Stomach (tissue), 9 donors: ENCODE results near the gene SAMM50. TPM values are rescaled to one million over a fixed set of nuclear protein-coding genes. Genes with fewer than 3 reads are reported as not detected.

ENCODE experiments used
- DNase-seq, 2 donors: peaks; one replicate each; pipeline versions ENCODE4 v3.0.0 to v3.0.0-alpha.2; 2013 to 2019
- H3K27ac ChIP-seq, 5 donors: fragments of 200-600 bp in 4 of 5; sonication (generic) in 4 of 5; one replicate each; pipeline ENCODE4 v1.5.1; 2013 to 2019; ENCODE audit warnings: mild to moderate bottlenecking in 1 of 5, moderate library complexity in 1 of 5
- H3K27me3 ChIP-seq, 3 donors: fragments of 200-600 bp; sonication (generic); one replicate each; pipeline ENCODE4 v1.5.1; 2017 to 2019; ENCODE audit warnings: mixed run types in 1 of 3
- H3K36me3 ChIP-seq, 4 donors: fragments of 200-600 bp; sonication (generic); 1 replicate in 3 of 4; 2 replicates in 1 of 4; pipeline ENCODE4 v1.5.1; 2016 to 2019
- H3K4me1 ChIP-seq, 4 donors: fragments of 200-600 bp; sonication (generic); one replicate each; pipeline ENCODE4 v1.5.1; 2016 to 2019
- H3K4me3 ChIP-seq, 4 donors: fragments of 200-600 bp; sonication (generic) in 3 of 4; one replicate each; pipeline ENCODE4 v1.5.1; 2016 to 2019; ENCODE audit warnings: mild to moderate bottlenecking in 1 of 4
- H3K9me3 ChIP-seq, 4 donors: fragments of 200-600 bp; sonication (generic); one replicate each; pipeline ENCODE4 v1.5.1; 2016 to 2019
- CTCF ChIP-seq, 7 experiments: fragments of 450-650 bp in 4 of 7; fragments of 200-600 bp in 3 of 7; sonication (generic) in 3 of 7; IDR thresholded peaks; one replicate each; pipeline ENCODE4 v1.5.1; 2016 to 2019; ENCODE audit warnings: antibody characterized with exemption in 7 of 7, control low read depth in 2 of 7, mild to moderate bottlenecking in 1 of 7
- EP300 ChIP-seq: sonication (generic); formaldehyde crosslinking; IDR thresholded peaks from one replicate; pipeline ENCODE4 v1.6.1; 2017; ENCODE audit warnings: antibody characterized with exemption
- POLR2A ChIP-seq, 4 donors: fragments of 450-650 bp; IDR thresholded peaks; one replicate each; pipeline ENCODE4 v1.6.1; 2016; ENCODE audit warnings: antibody characterized with exemption in 4 of 4, control low read depth in 2 of 4, mild to moderate bottlenecking in 1 of 4, moderate library complexity in 1 of 4
- POLR2AphosphoS5 ChIP-seq, 3 donors: sonication (generic); formaldehyde crosslinking; IDR thresholded peaks; one replicate each; pipeline ENCODE4 v1.6.1; 2016; ENCODE audit warnings: antibody characterized with exemption in 3 of 3
- WGBS, 5 donors: extraction: QIAGEN DNeasy Blood & Tissue Kit in 3 of 5; methylation state at CpG; one replicate each; pipeline versions ENCODE4 v1.1.5 to v1.1.7; 2013 to 2018; 5-methylcytosine and 5-hydroxymethylcytosine counted together
- intact Hi-C: fragments of 100-400 bp; cut with DNase I; formaldehyde crosslinking; loops from one replicate; pipeline ENCODE4 v1.15.1; 2023; ENCODE audit warnings: low total_unique reads
- polyA plus RNA-seq, 3 donors: library from polyadenylated mRNA; stranded (reverse); fragments of 200-250 nt; gene quantifications; one replicate each; pipeline ENCODE4 v1.2.3, GENCODE V29; 2013
- total RNA-seq, 5 donors: library from RNA; depleted of rRNA; stranded (reverse); fragments of >200 nt; gene quantifications; one replicate each; pipeline versions ENCODE4 v1.1.0 to v1.2.3, GENCODE V29; 2014 to 2016
- donor health status: healthy with polysubstance abuse.
- donor health status: Bipolar disorder and iron deficiency.
- donor health status: healthy.

Gene SAMM50
- total and polyA plus RNA-seq, 8 donors = 18.7 to 54.7 (median 33.3) TPM

DNA sequence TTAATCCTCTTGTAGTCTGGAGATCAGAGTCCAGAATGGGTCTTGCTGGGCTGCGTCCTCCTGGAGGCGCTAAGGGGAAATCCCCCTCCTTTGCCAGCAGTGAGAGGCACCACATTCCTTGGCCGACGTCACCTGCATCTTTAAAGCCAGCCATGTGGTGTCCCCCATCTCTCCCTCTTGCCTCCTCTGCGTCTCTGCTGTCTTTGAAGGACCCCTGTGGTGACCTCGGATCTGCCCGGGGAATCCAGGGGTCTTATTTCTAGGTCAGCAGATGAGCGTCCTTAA is 41.7 kb downstream of the SAMM50 start:
- no peak overlapping the region for H3K4me3 ChIP-seq
- H3K9me3 ChIP-seq = no peaks in the 10 kb centered on the region
- no peaks in the 10 kb centered on the region for H3K27me3 ChIP-seq
- H3K27ac ChIP-seq = no peak overlapping the region
- peaks cover 0 to 3% (median 0%) of the 10 kb centered on the region in 4 donors for H3K4me1 ChIP-seq
- DNase-seq = no peak
- WGBS, 5 donors = 85 to 91% (median 89%) methylated on average over 8 of the region's 8 CpGs
- TF ChIP-seq POLR2AphosphoS5 (IDR thresholded peaks at IDR 0.05) = no peak
- TF ChIP-seq EP300 = no peak
- no peak for TF ChIP-seq POLR2A (IDR thresholded peaks at IDR 0.05)
- no peak for TF ChIP-seq CTCF (IDR thresholded peaks at IDR 0.05)
- H3K36me3 ChIP-seq = peaks cover 39 to 78% (median 76%) of the 10 kb centered on the region in 4 donors
- intact Hi-C loops = loop anchor here (10.0 kb wide), 1 partner anchor 88 kb away; no protein-coding TSS in a partner anchor

GRCh38 chr22:43998679-43999264 is 43.5 kb downstream of the SAMM50 start:
- 77 to 83% (median 79%) methylated on average over 15 of the region's 15 CpGs for WGBS, 5 donors
- no peak overlapping the region for H3K27ac ChIP-seq
- no peak for DNase-seq
- no peak overlapping the region for H3K4me3 ChIP-seq
- H3K36me3 ChIP-seq = peaks cover 31 to 65% (median 62%) of the 10 kb centered on the region in 4 donors
- H3K4me1 ChIP-seq = no peaks in the 10 kb centered on the region
- TF ChIP-seq POLR2AphosphoS5 (IDR thresholded peaks at IDR 0.05) = no peak
- no peak for TF ChIP-seq POLR2A (IDR thresholded peaks at IDR 0.05)
- TF ChIP-seq EP300 = no peak
- no peak for TF ChIP-seq CTCF (IDR thresholded peaks at IDR 0.05)
- no peaks in the 10 kb centered on the region for H3K9me3 ChIP-seq
- intact Hi-C loops = loop anchor here (10.0 kb wide), 1 partner anchor 86 kb away; no protein-coding TSS in a partner anchor
- H3K27me3 ChIP-seq = no peaks in the 10 kb centered on the region

GRCh38 chr22:43999378-43999777 is 44.1 kb downstream of the SAMM50 start:
- Histone ChIP-seq H3K4me1 (no peaks in the 10 kb centered on the region), H3K9me3 (no peaks in the 10 kb centered on the region), H3K4me3 (no peak overlapping the region), H3K27ac (no peak overlapping the region), H3K36me3 (peaks cover 25 to 59% (median 56%) of the 10 kb centered on the region in 4 donors), H3K27me3 (no peaks in the 10 kb centered on the region)
- WGBS, 5 donors = 90 to 96% (median 93%) methylated on average over 3 of the region's 3 CpGs
- intact Hi-C loops = loop anchor here (10.0 kb wide), 1 partner anchor 85 kb away; no protein-coding TSS in a partner anchor
- no peak for DNase-seq
- no peak for TF ChIP-seq CTCF (IDR thresholded peaks at IDR 0.05)

DNA sequence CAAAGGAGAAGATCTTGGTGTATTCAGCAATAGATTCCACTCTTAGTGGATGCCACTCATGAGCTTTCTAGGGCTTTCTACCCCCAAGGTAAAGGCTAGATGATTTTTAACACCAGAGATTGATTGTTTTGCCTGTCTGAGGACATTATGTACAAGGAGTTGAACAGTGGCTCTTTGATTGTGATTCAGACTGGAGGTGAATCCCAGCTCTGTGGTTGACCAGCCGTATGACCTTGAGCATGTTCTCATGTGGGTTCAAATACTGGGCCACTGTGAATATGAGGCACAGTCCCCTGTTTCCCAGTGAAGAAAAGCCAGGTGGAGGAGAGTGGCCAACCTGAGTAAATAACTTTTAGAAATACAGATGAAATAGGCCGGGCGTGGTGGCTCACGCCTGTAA is 44.9 kb downstream of the SAMM50 start:
- no peaks in the 10 kb centered on the region for H3K4me1 ChIP-seq
- H3K9me3 ChIP-seq = peaks cover 0 to 2% (median 0%) of the 10 kb centered on the region in 4 donors
- H3K27me3 ChIP-seq = no peaks in the 10 kb centered on the region
- no peak for DNase-seq
- peaks cover 20 to 52% (median 49%) of the 10 kb centered on the region in 4 donors for H3K36me3 ChIP-seq
- intact Hi-C loops = no loop called here
- WGBS, 5 donors = 89 to 97% (median 93%) methylated on average over 4 of the region's 4 CpGs
- TF ChIP-seq CTCF (IDR thresholded peaks at IDR 0.05) (no peak), EP300 (no peak), POLR2AphosphoS5 (IDR thresholded peaks at IDR 0.05) (no peak), POLR2A (IDR thresholded peaks at IDR 0.05) (no peak)
- no peak overlapping the region for H3K27ac ChIP-seq
- no peak overlapping the region for H3K4me3 ChIP-seq
